Upper lobe of left lung (tissue), 6 donors: Measurements from ENCODE around the gene CEP55. TPM values are rescaled to one million over a fixed set of nuclear protein-coding genes. Genes with fewer than 3 reads are reported as not detected.
A peak's percentile ranks its signal among the peaks of the same experiment; 100 is the strongest.

Source experiments
- ATAC-seq, 2 donors: fragments of 200-7000 bp; cut with Tn5 transposase; one replicate each; pipeline ENCODE4 v1.9.1; 2022; ENCODE audit warnings: mild to moderate bottlenecking in 2 of 2, moderate library complexity in 2 of 2; ENCODE audit not compliant: low FRiP score in 2 of 2
- DNase-seq, 2 donors: peaks; one replicate each; pipeline ENCODE4 v3.0.0-alpha.2; 2019 to 2020
- H3K27ac ChIP-seq, 4 donors: fragments of 200-600 bp; sonication (generic); one replicate each; pipeline ENCODE4 v1.5.1; 2016 to 2019
- H3K27me3 ChIP-seq, 4 donors: fragments of 200-600 bp; sonication (generic); one replicate each; pipeline ENCODE4 v1.5.1; 2017 to 2019
- H3K36me3 ChIP-seq, 4 donors: fragments of 200-600 bp; sonication (generic); one replicate each; pipeline ENCODE4 v1.5.1; 2016 to 2019
- H3K4me1 ChIP-seq, 4 donors: fragments of 200-600 bp; sonication (generic); one replicate each; pipeline ENCODE4 v1.5.1; 2018 to 2019
- H3K4me3 ChIP-seq, 4 donors: fragments of 200-600 bp; sonication (generic); one replicate each; pipeline ENCODE4 v1.5.1; 2017 to 2019; ENCODE audit warnings: mild to moderate bottlenecking in 2 of 4, moderate library complexity in 1 of 4
- H3K9me3 ChIP-seq, 4 donors: fragments of 200-600 bp; sonication (generic); one replicate each; pipeline ENCODE4 v1.5.1; 2018 to 2019
- EP300 ChIP-seq, 4 donors: sonication (generic); formaldehyde crosslinking; IDR thresholded peaks; one replicate each; pipeline ENCODE4 v1.5.1; 2017; ENCODE audit warnings: antibody characterized with exemption in 4 of 4, control low read depth in 2 of 4
- POLR2A ChIP-seq, 4 donors: fragments of 450-650 bp; IDR thresholded peaks; one replicate each; pipeline ENCODE4 v1.5.1; 2016 to 2017; ENCODE audit warnings: antibody characterized with exemption in 4 of 4, mild to moderate bottlenecking in 2 of 4
- POLR2AphosphoS5 ChIP-seq, 2 donors: sonication (generic); formaldehyde crosslinking; IDR thresholded peaks; one replicate each; pipeline ENCODE4 v1.5.1; 2017; ENCODE audit warnings: antibody characterized with exemption in 2 of 2
- WGBS, 2 donors: methylation state at CpG; one replicate each; pipeline ENCODE4 v1.1.5; 2017 to 2018; 5-methylcytosine and 5-hydroxymethylcytosine counted together
- total RNA-seq, 6 donors: library from RNA; depleted of rRNA in 4 of 6; stranded (reverse); fragments of >200 nt in 4 of 6; gene quantifications; one replicate each; pipeline versions ENCODE4 v1.1.0 to v1.2.1, GENCODE V29; 2016 to 2021
- TF ChIP-seq, protein P1 (sequence below), 6 experiments: fragments of 450-650 bp in 4 of 6; fragments of 200-600 bp in 2 of 6; sonication (generic) in 2 of 6; IDR thresholded peaks; one replicate each; pipeline ENCODE4 v1.5.1; 2016 to 2019; ENCODE audit warnings: antibody characterized with exemption in 6 of 6
- donor health status: DM: no; HTN: no; CAD: no; lungs with moderate emphysema.
- donor health status: DM: no; HTN: yes; CAD: no; lungs with severe emphysema.

The CEP55 gene
- total RNA-seq, 6 donors from 2014 or later: 1.3 to 3.3 (median 2.3) TPM; not detected in 1

DNA sequence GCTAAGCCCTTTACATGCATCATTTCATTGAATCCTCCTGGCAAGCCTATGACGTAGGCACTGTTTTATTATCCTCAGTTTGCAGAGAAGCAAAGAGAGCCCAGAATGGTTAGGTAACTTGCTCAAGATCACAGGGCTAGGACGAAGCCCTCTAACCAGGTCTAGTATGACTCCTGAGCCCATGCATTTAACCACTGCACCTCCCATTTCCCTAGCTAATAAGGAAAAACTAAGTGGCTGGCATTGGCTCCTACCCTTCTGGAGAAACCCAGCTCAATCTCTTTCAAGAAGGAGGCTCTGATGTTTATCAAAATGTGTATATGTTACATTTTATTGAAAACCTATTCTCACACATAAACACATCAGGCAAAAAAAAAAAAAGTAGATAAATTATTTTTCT is 34.0 kb upstream of the CEP55 start:
- DNase-seq (no peak), ATAC-seq (no peak)
- no peaks in the 10 kb centered on the region for H3K9me3 ChIP-seq
- TF ChIP-seq, protein P1, sequence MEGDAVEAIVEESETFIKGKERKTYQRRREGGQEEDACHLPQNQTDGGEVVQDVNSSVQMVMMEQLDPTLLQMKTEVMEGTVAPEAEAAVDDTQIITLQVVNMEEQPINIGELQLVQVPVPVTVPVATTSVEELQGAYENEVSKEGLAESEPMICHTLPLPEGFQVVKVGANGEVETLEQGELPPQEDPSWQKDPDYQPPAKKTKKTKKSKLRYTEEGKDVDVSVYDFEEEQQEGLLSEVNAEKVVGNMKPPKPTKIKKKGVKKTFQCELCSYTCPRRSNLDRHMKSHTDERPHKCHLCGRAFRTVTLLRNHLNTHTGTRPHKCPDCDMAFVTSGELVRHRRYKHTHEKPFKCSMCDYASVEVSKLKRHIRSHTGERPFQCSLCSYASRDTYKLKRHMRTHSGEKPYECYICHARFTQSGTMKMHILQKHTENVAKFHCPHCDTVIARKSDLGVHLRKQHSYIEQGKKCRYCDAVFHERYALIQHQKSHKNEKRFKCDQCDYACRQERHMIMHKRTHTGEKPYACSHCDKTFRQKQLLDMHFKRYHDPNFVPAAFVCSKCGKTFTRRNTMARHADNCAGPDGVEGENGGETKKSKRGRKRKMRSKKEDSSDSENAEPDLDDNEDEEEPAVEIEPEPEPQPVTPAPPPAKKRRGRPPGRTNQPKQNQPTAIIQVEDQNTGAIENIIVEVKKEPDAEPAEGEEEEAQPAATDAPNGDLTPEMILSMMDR (IDR thresholded peaks at IDR 0.05): no peak
- TF ChIP-seq EP300 (IDR thresholded peaks at IDR 0.05): no peak
- no peak for TF ChIP-seq POLR2AphosphoS5 (IDR thresholded peaks at IDR 0.05)
- no peak for TF ChIP-seq POLR2A (IDR thresholded peaks at IDR 0.05)
- H3K27me3 ChIP-seq: no peaks in the 10 kb centered on the region
- H3K4me3 ChIP-seq: no peak overlapping the region
- H3K27ac ChIP-seq: peak overlapping the region; percentile 81 to 93 (median 86)
- no peaks in the 10 kb centered on the region for H3K36me3 ChIP-seq
- 28 to 35% methylated on average over 2 of the region's 2 CpGs for WGBS, 2 donors
- peaks cover 71 to 81% (median 79%) of the 10 kb centered on the region in 4 donors for H3K4me1 ChIP-seq

DNA sequence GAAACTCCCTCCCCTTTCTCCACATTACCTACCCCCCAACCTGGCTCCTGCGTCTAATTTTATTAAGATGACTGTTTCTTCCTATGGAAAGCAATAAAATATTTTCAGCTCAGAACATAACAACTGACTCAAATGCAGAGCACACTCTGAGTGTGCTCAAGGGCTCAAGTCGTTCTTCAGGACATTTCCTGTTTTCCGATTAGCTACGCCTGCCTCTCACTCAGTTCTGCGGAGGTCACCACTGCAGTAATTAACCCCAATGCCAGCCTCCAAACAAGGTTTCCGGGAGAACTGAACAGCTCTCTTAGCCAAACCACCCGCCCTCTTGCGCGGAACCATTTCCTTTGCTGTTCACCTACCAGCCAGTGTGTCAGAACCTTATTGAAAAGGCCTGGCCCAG is 33.5 kb upstream of the CEP55 start:
- 13 to 14% methylated on average over 9 of the region's 9 CpGs for WGBS, 2 donors
- no peaks in the 10 kb centered on the region for H3K27me3 ChIP-seq
- peak in 1 of 2 donors; percentile 86 for DNase-seq
- TF ChIP-seq POLR2AphosphoS5 (IDR thresholded peaks at IDR 0.05) (peak; percentile 61 to 65), POLR2A (IDR thresholded peaks at IDR 0.05) (peak in 1 of 4 donors; percentile 44), EP300 (IDR thresholded peaks at IDR 0.05) (peak in 2 of 4 donors; percentile 8 to 78)
- TF ChIP-seq, protein P1 (IDR thresholded peaks at IDR 0.05): no peak
- no peaks in the 10 kb centered on the region for H3K36me3 ChIP-seq
- H3K4me3 ChIP-seq: no peak overlapping the region
- peak overlapping the region; percentile 81 to 93 (median 86) for H3K27ac ChIP-seq
- H3K9me3 ChIP-seq: no peaks in the 10 kb centered on the region
- peak; percentile 1 to 36 for ATAC-seq
- peaks cover 71 to 81% (median 79%) of the 10 kb centered on the region in 4 donors for H3K4me1 ChIP-seq

DNA sequence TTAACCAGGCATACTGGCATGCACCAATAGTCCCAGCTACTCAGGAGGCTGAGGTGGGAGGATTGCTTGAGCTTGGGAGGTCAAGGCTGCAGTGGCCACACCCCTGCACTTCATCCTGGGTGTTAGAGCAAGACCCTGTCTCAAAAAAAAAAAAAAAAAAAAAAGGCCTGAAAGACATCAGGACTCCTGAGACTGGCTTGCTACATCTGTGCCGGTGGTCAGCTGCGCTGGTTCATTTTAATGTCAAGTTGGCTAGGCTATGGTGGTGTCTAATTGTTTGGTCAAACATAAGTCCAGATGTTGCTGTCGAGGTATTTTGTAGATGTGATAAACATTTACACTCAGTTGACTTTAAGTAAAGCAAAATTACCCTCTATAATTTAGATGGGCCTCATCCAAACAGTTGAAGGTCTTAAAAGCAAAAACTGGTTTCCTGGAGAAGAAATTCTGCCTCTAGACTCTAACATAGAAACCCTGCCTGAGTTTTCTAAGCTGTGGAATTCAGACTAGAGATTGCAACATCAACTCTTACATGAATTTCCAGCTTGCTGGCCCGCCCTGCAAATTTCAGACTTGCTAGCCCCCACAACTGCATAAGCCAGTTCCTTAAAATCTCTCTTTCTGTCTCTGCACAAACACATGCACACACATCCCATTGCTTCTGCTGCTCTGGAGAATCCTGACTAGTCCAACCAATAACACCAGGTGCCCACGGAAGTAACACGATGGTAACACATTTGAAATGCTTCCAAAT is 32.5 kb upstream of the CEP55 start:
- WGBS, 2 donors: 64 to 67% methylated on average over 6 of the region's 6 CpGs
- Histone ChIP-seq H3K4me3 (no peak overlapping the region), H3K27me3 (no peaks in the 10 kb centered on the region), H3K27ac (peak overlapping the region; percentile 81 to 93 (median 86)), H3K9me3 (no peaks in the 10 kb centered on the region), H3K4me1 (peaks cover 67 to 85% (median 79%) of the 10 kb centered on the region in 4 donors), H3K36me3 (no peaks in the 10 kb centered on the region)
- no peak for TF ChIP-seq EP300 (IDR thresholded peaks at IDR 0.05)
- TF ChIP-seq, protein P1 (IDR thresholded peaks at IDR 0.05): no peak
- peak in 1 of 2 donors; percentile 10 for TF ChIP-seq POLR2AphosphoS5 (IDR thresholded peaks at IDR 0.05)
- no peak for TF ChIP-seq POLR2A (IDR thresholded peaks at IDR 0.05)
- peak in 1 of 2 donors; percentile 71 for ATAC-seq
- peak in 1 of 2 donors; percentile 59 for DNase-seq

DNA sequence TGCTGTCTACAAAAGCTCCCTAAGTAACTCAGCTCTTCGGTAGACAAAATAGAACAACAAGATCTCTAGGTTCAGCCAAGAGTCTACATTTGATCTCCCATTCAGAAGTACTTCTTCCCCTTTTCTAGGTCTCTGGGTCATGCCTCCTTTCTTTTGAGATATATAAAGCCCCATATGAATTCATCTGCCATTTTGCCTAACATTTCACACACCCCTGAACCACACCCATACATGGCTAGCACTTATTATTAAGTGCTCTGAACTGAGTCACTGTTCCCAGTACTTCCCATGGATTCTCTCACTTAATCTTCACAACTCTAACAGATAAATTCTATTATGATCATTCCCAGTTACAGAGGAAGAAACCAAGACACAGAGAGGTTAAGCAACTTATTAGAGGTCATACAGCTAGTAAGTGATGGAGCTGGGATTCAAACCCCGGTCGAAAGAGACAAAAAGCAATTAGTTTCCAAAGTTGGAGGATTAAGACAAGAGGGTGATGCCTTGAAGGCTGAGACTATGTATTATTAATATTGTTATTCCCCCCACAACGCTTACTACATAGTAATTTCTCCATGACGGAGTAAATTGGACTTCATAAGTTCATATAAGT is 31.5 kb upstream of the CEP55 start:
- H3K4me1 ChIP-seq: peaks cover 61 to 77% (median 72%) of the 10 kb centered on the region in 4 donors
- DNase-seq: no peak
- no peaks in the 10 kb centered on the region for H3K27me3 ChIP-seq
- no peak for TF ChIP-seq EP300 (IDR thresholded peaks at IDR 0.05)
- TF ChIP-seq POLR2A (IDR thresholded peaks at IDR 0.05): no peak
- TF ChIP-seq, protein P1 (IDR thresholded peaks at IDR 0.05): no peak
- no peak for TF ChIP-seq POLR2AphosphoS5 (IDR thresholded peaks at IDR 0.05)
- H3K36me3 ChIP-seq: peaks cover 0 to 2% (median 0%) of the 10 kb centered on the region in 4 donors
- H3K4me3 ChIP-seq: no peak overlapping the region
- H3K27ac ChIP-seq: peak overlapping the region; percentile 81 to 93 (median 86)
- 85 to 89% methylated on average over 5 of the region's 5 CpGs for WGBS, 2 donors
- H3K9me3 ChIP-seq: no peaks in the 10 kb centered on the region
- peak in 1 of 2 donors; percentile 38 for ATAC-seq
